ENCODE measurements around the gene HEXA.

HEXA gene

DNA sequence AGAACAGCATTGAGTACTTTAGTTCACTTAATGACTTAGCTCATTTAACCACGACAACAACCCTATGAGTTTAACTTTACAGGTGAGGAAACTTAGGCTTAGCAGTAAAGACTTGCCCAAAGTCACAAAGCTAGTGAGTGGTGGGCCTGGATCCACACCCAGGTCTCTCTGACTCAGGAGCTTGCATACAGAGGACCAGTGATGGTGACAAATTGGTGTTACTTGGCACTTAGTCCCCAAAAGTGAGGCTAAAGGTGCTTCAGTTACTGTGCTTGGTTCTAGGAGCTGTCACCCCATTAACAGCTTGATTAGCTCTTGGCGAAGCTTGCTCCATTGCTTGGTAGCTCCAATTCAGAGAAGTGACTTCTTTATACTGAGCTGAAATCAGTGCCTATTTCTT is 61.9 kb downstream of the HEXA start:
- no peak for DNase-seq (ENCODE audit: low read depth)
- H3K4me3 ChIP-seq (ENCODE audit: low read depth, low read length), result no peak overlapping the region
- TF ChIP-seq, protein P1, sequence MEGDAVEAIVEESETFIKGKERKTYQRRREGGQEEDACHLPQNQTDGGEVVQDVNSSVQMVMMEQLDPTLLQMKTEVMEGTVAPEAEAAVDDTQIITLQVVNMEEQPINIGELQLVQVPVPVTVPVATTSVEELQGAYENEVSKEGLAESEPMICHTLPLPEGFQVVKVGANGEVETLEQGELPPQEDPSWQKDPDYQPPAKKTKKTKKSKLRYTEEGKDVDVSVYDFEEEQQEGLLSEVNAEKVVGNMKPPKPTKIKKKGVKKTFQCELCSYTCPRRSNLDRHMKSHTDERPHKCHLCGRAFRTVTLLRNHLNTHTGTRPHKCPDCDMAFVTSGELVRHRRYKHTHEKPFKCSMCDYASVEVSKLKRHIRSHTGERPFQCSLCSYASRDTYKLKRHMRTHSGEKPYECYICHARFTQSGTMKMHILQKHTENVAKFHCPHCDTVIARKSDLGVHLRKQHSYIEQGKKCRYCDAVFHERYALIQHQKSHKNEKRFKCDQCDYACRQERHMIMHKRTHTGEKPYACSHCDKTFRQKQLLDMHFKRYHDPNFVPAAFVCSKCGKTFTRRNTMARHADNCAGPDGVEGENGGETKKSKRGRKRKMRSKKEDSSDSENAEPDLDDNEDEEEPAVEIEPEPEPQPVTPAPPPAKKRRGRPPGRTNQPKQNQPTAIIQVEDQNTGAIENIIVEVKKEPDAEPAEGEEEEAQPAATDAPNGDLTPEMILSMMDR (IDR thresholded peaks at IDR 0.05; ENCODE audit: low read depth, low read length, missing control alignments), result no peak

DNA sequence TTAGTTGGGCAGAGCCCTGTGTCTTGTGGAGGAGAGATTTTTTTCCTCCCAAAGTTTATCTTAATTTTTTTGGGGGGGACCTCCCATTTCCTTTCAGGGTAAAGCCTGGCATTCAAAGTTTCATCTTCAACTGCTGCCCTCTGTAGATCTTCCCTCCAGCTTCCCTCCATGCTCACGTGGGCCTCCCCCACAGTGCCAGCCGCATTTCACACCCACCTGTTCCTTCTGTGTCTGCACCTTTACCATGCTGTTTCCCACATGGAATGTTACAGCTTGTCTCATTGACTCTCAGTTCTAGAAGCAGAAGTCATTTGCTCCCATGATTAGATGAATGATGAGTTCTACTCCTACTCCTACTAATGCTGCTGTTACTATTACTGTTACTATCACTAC is 62.4 kb downstream of the HEXA start:
- no peak overlapping the region for H3K4me3 ChIP-seq (ENCODE audit: low read depth, low read length)
- no peak for DNase-seq (ENCODE audit: low read depth)
- TF ChIP-seq, protein P1 (IDR thresholded peaks at IDR 0.05; ENCODE audit: low read depth, low read length, missing control alignments), result no peak

DNA sequence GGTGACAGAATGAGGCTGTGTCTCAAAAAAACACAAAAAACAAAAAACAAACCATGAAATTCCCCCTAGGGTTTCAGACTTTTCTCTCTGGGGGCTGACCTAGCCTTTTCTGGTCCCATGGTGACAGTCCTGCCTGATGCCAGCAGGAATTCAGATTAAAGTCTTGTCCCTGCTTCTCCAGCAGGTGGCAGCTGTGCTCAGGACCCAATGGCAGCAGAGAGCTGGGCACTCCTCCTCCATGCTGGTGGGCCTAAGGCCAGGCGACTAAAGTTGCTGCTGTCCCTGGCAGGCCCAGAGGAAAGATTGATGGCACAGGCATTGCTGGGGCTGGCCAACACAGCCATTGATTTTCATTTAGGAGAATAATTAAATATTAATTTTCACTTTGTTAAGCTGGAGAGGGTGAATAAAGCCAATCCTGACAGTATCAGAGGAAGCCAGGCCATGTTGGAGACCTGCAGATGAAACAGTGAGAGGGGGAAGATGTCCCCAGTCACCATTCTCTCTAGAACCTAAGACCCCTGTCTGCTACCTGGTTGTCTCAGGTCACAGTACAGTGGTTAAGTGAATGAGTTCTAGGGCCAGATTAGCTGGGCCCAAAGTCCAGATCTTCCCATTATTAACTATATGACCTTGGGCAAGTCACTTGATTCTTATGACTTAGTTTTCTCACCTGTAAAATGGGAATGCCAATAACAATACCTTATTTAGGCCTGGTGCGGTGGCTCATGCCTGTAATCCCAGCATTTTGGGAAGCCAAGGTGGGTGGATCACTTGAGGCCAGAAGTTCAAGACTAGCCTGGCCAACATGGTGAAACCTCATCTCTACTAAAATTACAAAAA is 63.0 kb downstream of the HEXA start:
- no peak overlapping the region for H3K4me3 ChIP-seq (ENCODE audit: low read depth, low read length)
- TF ChIP-seq, protein P1 (IDR thresholded peaks at IDR 0.05; ENCODE audit: low read depth, low read length, missing control alignments), result peak; percentile 81
- DNase-seq (ENCODE audit: low read depth), result peak; percentile 31

GRCh38 chr15:72307026-72307425 is 68.8 kb downstream of the HEXA start:
- TF ChIP-seq, protein P1 (IDR thresholded peaks at IDR 0.05; ENCODE audit: low read depth, low read length, missing control alignments), result no peak
- no peak for DNase-seq (ENCODE audit: low read depth)
- H3K4me3 ChIP-seq (ENCODE audit: low read depth, low read length), result no peak overlapping the region

GRCh38 chr15:72306211-72306785 is 69.5 kb downstream of the HEXA start:
- no peak overlapping the region for H3K4me3 ChIP-seq (ENCODE audit: low read depth, low read length)
- TF ChIP-seq, protein P1 (IDR thresholded peaks at IDR 0.05; ENCODE audit: low read depth, low read length, missing control alignments), result no peak
- DNase-seq (ENCODE audit: low read depth), result no peak

DNA sequence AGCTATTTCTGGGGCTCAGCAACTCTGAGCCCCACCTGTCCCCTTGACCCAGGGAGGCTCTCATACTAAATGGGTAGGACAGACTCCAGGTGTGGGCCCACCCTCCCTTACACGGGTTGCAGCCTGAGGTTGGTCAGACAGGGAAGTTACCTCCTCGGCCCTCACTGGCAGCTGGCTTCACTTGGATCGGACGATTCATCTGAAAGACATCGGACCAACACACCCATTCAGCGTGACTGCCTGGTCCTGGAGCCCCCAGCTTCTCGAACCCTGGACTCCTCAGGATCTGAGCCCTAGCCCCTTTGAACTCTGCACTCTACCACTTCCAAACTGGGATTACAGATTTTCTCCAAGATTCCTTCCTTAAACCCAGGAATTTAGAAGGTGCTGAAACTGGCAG is 71.2 kb downstream of the HEXA start:
- TF ChIP-seq, protein P1 (IDR thresholded peaks at IDR 0.05; ENCODE audit: low read depth, low read length, missing control alignments), result no peak
- DNase-seq (ENCODE audit: low read depth), result no peak
- H3K4me3 ChIP-seq (ENCODE audit: low read depth, low read length), result no peak overlapping the region
